Natural killer cell (primary cell): ENCODE measurements around the gene DHRS7C. TPM values are rescaled to one million over a fixed set of nuclear protein-coding genes. Genes with fewer than 3 reads are reported as not detected.

Source experiments
- ATAC-seq, 3 donors: fragments of 150-1000 bp in 2 of 3; fragments of 200-7000 bp in 1 of 3; cut with Tn5 transposase; 1 replicate in 1 of 3; 2 replicates in 2 of 3; pipeline ENCODE4 v1.10.0; 2021; ENCODE audit warnings: mild to moderate bottlenecking in 2 of 3, moderate library complexity in 2 of 3
- DNase-seq, 2 donors: peaks; one replicate each; pipeline versions ENCODE4 v3.0.0 to v3.0.0-alpha.2; 2013 to 2021; ENCODE audit warnings: mixed read lengths in 1 of 2
- H3K27ac ChIP-seq: one replicate; pipeline ENCODE4 v1.5.1; 2013; ENCODE audit warnings: mild to moderate bottlenecking, low read length
- H3K27me3 ChIP-seq: one replicate; pipeline ENCODE4 v1.6.1; 2013; ENCODE audit warnings: low read length; ENCODE audit not compliant: control insufficient read depth, insufficient read depth
- H3K36me3 ChIP-seq: one replicate; pipeline ENCODE4 v1.6.1; 2013; ENCODE audit warnings: low read length; ENCODE audit not compliant: control insufficient read depth, insufficient read depth
- H3K4me1 ChIP-seq: one replicate; pipeline ENCODE4 v1.6.1; 2013; ENCODE audit warnings: low read length; ENCODE audit not compliant: control insufficient read depth, insufficient read depth
- H3K4me3 ChIP-seq: one replicate; pipeline ENCODE4 v1.5.1; 2013; ENCODE audit warnings: low read length
- H3K9me3 ChIP-seq: one replicate; pipeline ENCODE4 v1.6.1; 2013; ENCODE audit warnings: low read length; ENCODE audit not compliant: control insufficient read depth, insufficient read depth
- H3K27ac Mint-ChIP-seq, 2 donors: one replicate each; pipeline ENCODE4 v1.8.0; 2022; ENCODE audit warnings: mild to moderate bottlenecking in 2 of 2, mixed read lengths in 2 of 2, moderate library complexity in 1 of 2
- H3K27me3 Mint-ChIP-seq, 2 donors: one replicate each; pipeline ENCODE4 v1.8.0; 2022; ENCODE audit warnings: low read depth in 2 of 2, mixed read lengths in 2 of 2
- H3K36me3 Mint-ChIP-seq: one replicate; pipeline ENCODE4 v1.8.0; 2022; ENCODE audit warnings: mixed read lengths
- H3K4me1 Mint-ChIP-seq, 2 donors: one replicate each; pipeline ENCODE4 v1.8.0; 2022; ENCODE audit warnings: mixed read lengths in 2 of 2
- H3K4me3 Mint-ChIP-seq: one replicate; pipeline ENCODE4 v1.8.0; 2022; ENCODE audit warnings: mild to moderate bottlenecking, moderate library complexity, mixed read lengths
- H3K9me3 Mint-ChIP-seq, 2 donors: one replicate each; pipeline ENCODE4 v1.8.0; 2022; ENCODE audit warnings: mixed read lengths in 2 of 2
- WGBS: methylation state at CpG from one replicate; pipeline ENCODE4 v1.1.7; 2013; ENCODE audit warnings: missing lambda C conversion rate; ENCODE audit not compliant: insufficient coverage; 5-methylcytosine and 5-hydroxymethylcytosine counted together
- intact Hi-C: fragments of 100-400 bp; cut with micrococcal nuclease; formaldehyde crosslinking; loops from one replicate; pipeline ENCODE4 v1.14.2; 2022
- total RNA-seq, 4 donors: library from RNA; stranded (reverse); fragments of 120-200 nt in 1 of 4; gene quantifications; one replicate each; pipeline versions ENCODE4 v1.2.3 to v1.2.4, GENCODE V29; 2013 to 2022
- TF ChIP-seq, protein P1 (sequence below): fragments of 200-600 bp; IDR thresholded peaks from one replicate; pipeline ENCODE4 v1.8.0; 2022; ENCODE audit warnings: antibody characterized with exemption

Gene DHRS7C, protein sequence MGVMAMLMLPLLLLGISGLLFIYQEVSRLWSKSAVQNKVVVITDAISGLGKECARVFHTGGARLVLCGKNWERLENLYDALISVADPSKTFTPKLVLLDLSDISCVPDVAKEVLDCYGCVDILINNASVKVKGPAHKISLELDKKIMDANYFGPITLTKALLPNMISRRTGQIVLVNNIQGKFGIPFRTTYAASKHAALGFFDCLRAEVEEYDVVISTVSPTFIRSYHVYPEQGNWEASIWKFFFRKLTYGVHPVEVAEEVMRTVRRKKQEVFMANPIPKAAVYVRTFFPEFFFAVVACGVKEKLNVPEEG
- total RNA-seq = not detected
- not detected for total RNA-seq (2013)

DNA sequence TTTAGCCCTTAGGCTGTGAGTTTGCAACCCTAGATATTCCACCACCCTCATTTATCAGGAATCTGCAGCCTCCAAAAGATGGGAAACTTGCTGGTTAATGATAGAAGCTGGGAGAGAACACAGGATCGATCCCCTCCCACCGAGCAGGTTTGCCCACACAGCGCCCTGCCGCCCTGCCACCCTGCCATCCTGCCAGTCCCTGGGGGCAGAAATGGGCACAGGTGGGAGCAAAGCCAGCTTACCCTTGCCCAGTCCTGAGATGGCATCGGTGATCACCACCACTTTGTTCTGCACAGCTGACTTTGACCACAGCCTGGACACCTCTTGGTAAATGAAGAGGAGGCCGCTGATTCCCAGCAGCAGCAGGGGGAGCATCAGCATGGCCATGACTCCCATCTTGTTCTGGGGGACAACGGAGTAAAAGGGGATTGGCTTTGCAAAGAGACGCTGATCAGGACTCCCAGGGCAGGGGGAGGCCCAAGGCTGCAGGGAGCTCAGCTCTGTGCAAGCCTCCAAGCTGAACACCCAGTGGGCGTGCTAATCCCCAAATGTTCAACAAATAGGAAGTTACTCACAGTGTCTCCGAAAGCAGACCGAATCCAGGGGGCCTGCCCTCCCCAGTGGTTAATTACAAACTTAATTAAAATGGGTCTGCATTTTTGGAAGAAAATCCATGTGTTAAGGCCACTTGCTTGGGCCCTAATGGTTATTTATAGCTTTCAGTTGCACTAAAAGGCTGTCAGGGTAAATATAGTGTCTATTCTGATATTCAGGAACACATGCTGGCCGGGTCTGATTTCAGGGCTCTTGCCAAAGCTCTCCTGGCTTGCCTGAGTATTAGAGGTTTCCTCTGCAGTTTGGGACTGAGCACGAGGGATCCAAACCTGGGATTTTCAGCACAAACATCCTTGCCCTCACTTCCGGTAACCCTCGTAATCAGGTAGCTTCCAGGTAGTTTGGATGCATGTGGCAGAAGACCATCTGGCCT lies at the start of gene DHRS7C:
DHRS7C (minus strand) TSS at position 704 of the 988 bp plus-strand sequence; CDS start at position 396, 308 bp downstream.
- Mint-ChIP-seq H3K36me3 (no peaks in the 10 kb centered on the region), H3K4me3 (no peak within 1 kb of the TSS), H3K4me1 (no peaks in the 10 kb centered on the region), H3K27ac (no peak within 1 kb of the TSS), H3K27me3 (peaks cover 0 to under 1% of the 10 kb centered on the region in 2 donors), H3K9me3 (no peaks in the 10 kb centered on the region)
- WGBS = 89% methylated on average over 15 of the region's 15 CpGs
- intact Hi-C loops = no loop called here
- DNase-seq (no peak), ATAC-seq (no peak)
- H3K27me3 ChIP-seq = no peaks in the 10 kb centered on the region
- no peaks in the 10 kb centered on the region for H3K9me3 ChIP-seq
- no peak within 1 kb of the TSS for H3K27ac ChIP-seq
- TF ChIP-seq, protein P1, sequence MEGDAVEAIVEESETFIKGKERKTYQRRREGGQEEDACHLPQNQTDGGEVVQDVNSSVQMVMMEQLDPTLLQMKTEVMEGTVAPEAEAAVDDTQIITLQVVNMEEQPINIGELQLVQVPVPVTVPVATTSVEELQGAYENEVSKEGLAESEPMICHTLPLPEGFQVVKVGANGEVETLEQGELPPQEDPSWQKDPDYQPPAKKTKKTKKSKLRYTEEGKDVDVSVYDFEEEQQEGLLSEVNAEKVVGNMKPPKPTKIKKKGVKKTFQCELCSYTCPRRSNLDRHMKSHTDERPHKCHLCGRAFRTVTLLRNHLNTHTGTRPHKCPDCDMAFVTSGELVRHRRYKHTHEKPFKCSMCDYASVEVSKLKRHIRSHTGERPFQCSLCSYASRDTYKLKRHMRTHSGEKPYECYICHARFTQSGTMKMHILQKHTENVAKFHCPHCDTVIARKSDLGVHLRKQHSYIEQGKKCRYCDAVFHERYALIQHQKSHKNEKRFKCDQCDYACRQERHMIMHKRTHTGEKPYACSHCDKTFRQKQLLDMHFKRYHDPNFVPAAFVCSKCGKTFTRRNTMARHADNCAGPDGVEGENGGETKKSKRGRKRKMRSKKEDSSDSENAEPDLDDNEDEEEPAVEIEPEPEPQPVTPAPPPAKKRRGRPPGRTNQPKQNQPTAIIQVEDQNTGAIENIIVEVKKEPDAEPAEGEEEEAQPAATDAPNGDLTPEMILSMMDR = no peak
- H3K4me3 ChIP-seq = no peak within 1 kb of the TSS
- no peaks in the 10 kb centered on the region for H3K36me3 ChIP-seq
- H3K4me1 ChIP-seq = no peaks in the 10 kb centered on the region

DNA sequence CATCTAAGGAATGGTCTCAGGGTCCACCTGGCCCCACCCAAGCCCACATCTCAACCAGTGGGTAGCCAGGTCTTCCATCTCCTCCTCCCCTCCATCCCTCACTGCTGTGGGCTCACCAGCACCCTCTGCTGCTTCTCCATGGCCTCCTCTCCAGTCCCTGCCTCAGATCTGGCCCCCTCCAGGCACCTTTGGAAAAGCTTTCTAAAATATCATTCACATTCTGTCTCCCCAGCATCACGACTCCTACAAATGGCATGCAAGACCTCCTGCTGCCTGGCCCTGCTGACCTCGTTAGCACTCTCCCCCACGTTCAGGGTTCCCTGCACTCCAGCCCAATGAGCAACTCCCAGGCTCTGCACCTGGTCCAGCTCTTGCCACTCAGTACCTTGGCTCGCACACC lies 48.0 kb upstream of the DHRS7C start:
- no peak overlapping the region for H3K4me3 Mint-ChIP-seq
- WGBS = 45% methylated on average over 4 of the region's 4 CpGs
- intact Hi-C loops = no loop called here
- no peak overlapping the region for H3K27ac ChIP-seq
- ATAC-seq (no peak), DNase-seq (no peak)
- no peaks in the 10 kb centered on the region for H3K4me1 Mint-ChIP-seq
- H3K36me3 ChIP-seq = no peaks in the 10 kb centered on the region
- no peaks in the 10 kb centered on the region for H3K4me1 ChIP-seq
- H3K9me3 ChIP-seq = no peaks in the 10 kb centered on the region
- no peaks in the 10 kb centered on the region for H3K36me3 Mint-ChIP-seq
- no peaks in the 10 kb centered on the region for H3K27me3 ChIP-seq
- H3K27ac Mint-ChIP-seq = no peak overlapping the region
- no peak overlapping the region for H3K4me3 ChIP-seq
- TF ChIP-seq, protein P1 = no peak
- no peaks in the 10 kb centered on the region for H3K9me3 Mint-ChIP-seq
- peaks cover 8 to 20% of the 10 kb centered on the region in 2 donors for H3K27me3 Mint-ChIP-seq

DNA sequence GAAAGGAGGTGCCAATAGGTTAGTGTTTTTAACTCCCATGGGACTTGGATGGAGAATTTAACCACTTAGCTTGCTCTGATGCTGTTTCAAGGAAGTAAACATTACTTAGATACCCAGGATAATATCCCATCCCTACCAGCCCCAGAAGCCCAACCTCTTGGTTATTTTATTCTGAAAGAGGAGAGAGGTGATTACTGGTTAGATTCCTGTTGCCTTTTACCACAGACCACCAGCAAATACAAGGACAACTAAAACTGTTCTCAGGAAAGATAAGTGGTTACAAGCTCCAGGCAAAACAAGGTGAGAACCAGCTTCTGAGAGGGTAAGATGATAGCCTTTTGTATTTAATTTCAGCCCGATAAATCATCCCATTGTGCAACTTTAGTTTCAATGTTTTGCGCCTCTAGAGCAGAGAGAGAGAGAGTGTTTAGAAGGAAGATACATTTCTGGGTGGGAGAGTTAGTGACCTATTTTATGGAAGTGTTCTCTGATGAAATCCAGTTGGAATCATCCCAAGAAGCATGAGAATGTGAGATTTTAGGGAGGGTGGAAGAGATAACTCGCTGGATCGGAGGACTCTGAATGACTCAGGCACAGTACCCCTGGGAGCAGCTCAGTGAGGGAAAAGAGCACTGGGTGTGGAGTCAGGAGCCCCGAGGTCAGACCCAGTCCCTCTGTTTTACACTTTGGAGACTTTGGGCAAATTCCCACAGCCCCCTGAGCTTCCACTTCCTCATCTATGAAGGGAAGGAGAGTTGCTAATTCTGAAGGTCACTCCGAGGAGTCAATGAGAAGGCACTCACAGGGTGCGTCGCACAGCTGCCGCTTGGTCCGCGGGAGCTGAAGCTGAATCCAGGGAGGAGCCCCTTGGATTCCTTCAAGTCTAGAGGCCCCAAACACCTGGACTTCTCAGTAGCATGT lies 46.4 kb upstream of the DHRS7C start:
- H3K36me3 ChIP-seq = no peaks in the 10 kb centered on the region
- no peaks in the 10 kb centered on the region for H3K9me3 ChIP-seq
- no peak for ATAC-seq
- WGBS = 83% methylated on average over 11 of the region's 11 CpGs
- no peaks in the 10 kb centered on the region for H3K36me3 Mint-ChIP-seq
- no peak overlapping the region for H3K27ac ChIP-seq
- no peak overlapping the region for H3K4me3 Mint-ChIP-seq
- no peak overlapping the region for H3K4me3 ChIP-seq
- intact Hi-C loops = no loop called here
- H3K4me1 ChIP-seq = no peaks in the 10 kb centered on the region
- H3K27ac Mint-ChIP-seq = no peak overlapping the region
- no peaks in the 10 kb centered on the region for H3K9me3 Mint-ChIP-seq
- H3K4me1 Mint-ChIP-seq = no peaks in the 10 kb centered on the region
- H3K27me3 ChIP-seq = no peaks in the 10 kb centered on the region
- no peak for DNase-seq
- H3K27me3 Mint-ChIP-seq = peaks cover 8 to 14% of the 10 kb centered on the region in 2 donors
- TF ChIP-seq, protein P1 = no peak
